ENCODE data around the gene SDK1.

DNA sequence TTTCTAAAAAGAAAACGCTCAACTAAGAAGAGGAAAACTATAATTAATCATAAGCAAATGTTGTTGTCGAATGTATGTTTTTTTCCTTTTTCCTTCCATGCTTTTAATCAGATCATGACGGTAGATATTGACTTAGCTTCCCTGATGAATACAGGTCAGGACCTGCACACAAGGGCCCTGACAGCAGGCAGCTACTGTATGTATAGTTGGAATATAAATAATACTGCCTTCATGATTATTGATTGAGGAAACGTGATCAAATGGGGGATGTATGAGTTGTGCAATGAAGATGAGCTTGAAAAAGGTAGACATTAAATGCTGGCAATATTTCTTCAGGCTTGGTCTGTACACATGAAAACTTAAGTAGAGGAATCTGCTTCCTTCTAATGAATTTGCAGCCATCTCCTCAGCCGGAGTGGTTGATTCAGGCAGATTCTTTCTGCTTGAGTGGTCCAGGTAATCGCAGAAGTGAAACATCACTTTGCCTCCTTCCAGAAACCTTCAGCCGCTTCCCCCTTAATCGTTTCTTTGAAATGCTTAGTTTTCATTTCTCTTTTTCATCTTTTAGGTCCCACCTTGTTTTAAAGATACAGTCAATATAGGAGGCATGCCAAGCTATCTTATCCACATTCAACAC is 656.5 kb downstream of the SDK1 start:
- no peak for TF ChIP-seq POLR2A (IDR thresholded peaks at IDR 0.05)
- TF ChIP-seq, protein P1, sequence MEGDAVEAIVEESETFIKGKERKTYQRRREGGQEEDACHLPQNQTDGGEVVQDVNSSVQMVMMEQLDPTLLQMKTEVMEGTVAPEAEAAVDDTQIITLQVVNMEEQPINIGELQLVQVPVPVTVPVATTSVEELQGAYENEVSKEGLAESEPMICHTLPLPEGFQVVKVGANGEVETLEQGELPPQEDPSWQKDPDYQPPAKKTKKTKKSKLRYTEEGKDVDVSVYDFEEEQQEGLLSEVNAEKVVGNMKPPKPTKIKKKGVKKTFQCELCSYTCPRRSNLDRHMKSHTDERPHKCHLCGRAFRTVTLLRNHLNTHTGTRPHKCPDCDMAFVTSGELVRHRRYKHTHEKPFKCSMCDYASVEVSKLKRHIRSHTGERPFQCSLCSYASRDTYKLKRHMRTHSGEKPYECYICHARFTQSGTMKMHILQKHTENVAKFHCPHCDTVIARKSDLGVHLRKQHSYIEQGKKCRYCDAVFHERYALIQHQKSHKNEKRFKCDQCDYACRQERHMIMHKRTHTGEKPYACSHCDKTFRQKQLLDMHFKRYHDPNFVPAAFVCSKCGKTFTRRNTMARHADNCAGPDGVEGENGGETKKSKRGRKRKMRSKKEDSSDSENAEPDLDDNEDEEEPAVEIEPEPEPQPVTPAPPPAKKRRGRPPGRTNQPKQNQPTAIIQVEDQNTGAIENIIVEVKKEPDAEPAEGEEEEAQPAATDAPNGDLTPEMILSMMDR (IDR thresholded peaks at IDR 0.05) = no peak

All from body of pancreas (tissue), 4 donors.